ENCODE measurements around the gene FARS2. TPM values are rescaled to one million over a fixed set of nuclear protein-coding genes. Genes with fewer than 3 reads are reported as not detected.

FARS2 gene
- polyA plus RNA-seq, 1 donor from 2014 or later = 11.9 TPM

DNA sequence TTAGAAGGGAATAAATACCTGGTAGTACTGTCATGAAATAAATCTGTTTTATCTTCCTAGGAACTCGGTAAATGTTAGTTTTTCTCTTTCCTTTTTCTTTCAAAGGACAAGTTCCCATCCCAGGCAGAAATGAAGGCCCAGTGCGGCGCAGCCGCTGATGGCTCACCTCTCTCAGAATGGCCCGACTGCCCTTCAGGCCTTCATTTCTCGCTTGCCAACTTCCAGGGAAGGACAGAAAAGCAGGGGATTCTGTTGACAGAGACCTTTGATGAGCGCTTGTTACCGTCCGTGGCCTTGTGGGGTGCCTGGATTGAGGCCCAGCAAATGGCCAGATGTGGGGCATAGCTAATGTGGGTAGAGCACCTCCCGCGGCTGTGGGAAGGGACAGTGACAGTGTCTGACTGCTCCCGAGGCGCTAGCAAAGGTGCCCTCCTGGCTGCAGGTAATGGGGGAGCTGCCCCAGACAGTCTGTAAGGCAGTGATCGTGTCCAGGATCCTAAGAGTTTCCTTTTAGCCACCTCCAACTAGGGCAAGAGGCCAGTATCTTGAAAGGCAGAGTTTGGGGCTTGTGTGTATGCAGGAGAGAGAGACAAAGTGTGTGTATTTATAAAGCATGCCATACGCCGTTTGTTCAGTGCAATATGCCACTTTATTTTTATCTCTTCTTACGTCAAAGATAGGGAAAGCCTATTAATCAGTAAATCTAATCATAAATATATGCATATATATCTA, 391.3 kb downstream of the FARS2 start:
- TF ChIP-seq EZH2 (IDR thresholded peaks at IDR 0.05; ENCODE audit: borderline replicate concordance, insufficient read depth, low read length, poor library complexity, severe bottlenecking) (no peak), REST (IDR thresholded peaks at IDR 0.05; ENCODE audit: borderline replicate concordance) (no peak), MXI1 (conservative IDR thresholded peaks at IDR 0.05; ENCODE audit: poor library complexity, severe bottlenecking) (no peak), POLR2AphosphoS5 (IDR thresholded peaks at IDR 0.05) (no peak), EP300 (conservative IDR thresholded peaks at IDR 0.05; ENCODE audit: poor library complexity, severe bottlenecking) (no peak), CTCF (IDR thresholded peaks at IDR 0.05; ENCODE audit: poor library complexity, severe bottlenecking) (no peak), RAD21 (conservative IDR thresholded peaks at IDR 0.05) (no peak), TAF1 (IDR thresholded peaks at IDR 0.05; ENCODE audit: low read depth) (no peak), SMC3 (conservative IDR thresholded peaks at IDR 0.05; ENCODE audit: poor library complexity) (no peak)
- no peaks in the 10 kb centered on the region for H3K36me3 ChIP-seq (ENCODE audit: insufficient read depth, low read length)

GRCh38 chr6:5653801-5654200, 392.5 kb downstream of the FARS2 start:
- Histone ChIP-seq H3K27ac (ENCODE audit: low read length) (no peak overlapping the region), H3K9ac (ENCODE audit: low read length) (no peak overlapping the region), H3K4me2 (ENCODE audit: low read length) (no peak overlapping the region), H3F3A (ENCODE audit: insufficient read depth, low read length, poor library complexity, severe bottlenecking) (no peaks in the 10 kb centered on the region), H2AFZ (ENCODE audit: low read depth, low read length) (no peak overlapping the region), H3K9me2 (ENCODE audit: insufficient read depth, low read length) (no peaks in the 10 kb centered on the region), H3K4me3 (ENCODE audit: low read length) (no peak overlapping the region), H3K9me3 (ENCODE audit: low read length) (no peaks in the 10 kb centered on the region), H3K27me3 (ENCODE audit: insufficient read depth, low read depth, low read length) (no peaks in the 10 kb centered on the region), H4K20me1 (ENCODE audit: insufficient read depth) (no peaks in the 10 kb centered on the region), H3K36me3 (ENCODE audit: insufficient read depth, low read length) (no peaks in the 10 kb centered on the region), H3K79me2 (replicated peaks; ENCODE audit: insufficient read depth, low read length) (no peaks in the 10 kb centered on the region)
- TF ChIP-seq RAD21 (conservative IDR thresholded peaks at IDR 0.05) (no peak), REST (IDR thresholded peaks at IDR 0.05; ENCODE audit: borderline replicate concordance) (no peak), TAF1 (IDR thresholded peaks at IDR 0.05; ENCODE audit: low read depth) (no peak), MXI1 (conservative IDR thresholded peaks at IDR 0.05; ENCODE audit: poor library complexity, severe bottlenecking) (no peak), EZH2 (IDR thresholded peaks at IDR 0.05; ENCODE audit: borderline replicate concordance, insufficient read depth, low read length, poor library complexity, severe bottlenecking) (no peak), POLR2AphosphoS5 (IDR thresholded peaks at IDR 0.05) (no peak), SMC3 (conservative IDR thresholded peaks at IDR 0.05; ENCODE audit: poor library complexity) (no peak), EP300 (conservative IDR thresholded peaks at IDR 0.05; ENCODE audit: poor library complexity, severe bottlenecking) (no peak), CTCF (IDR thresholded peaks at IDR 0.05; ENCODE audit: poor library complexity, severe bottlenecking) (no peak)

More for the DNA sequence above, 391.3 kb downstream of the FARS2 start:
- Histone ChIP-seq H3F3A (ENCODE audit: insufficient read depth, low read length, poor library complexity, severe bottlenecking) (no peaks in the 10 kb centered on the region), H2AFZ (ENCODE audit: low read depth, low read length) (no peak overlapping the region), H3K27ac (ENCODE audit: low read length) (no peak overlapping the region), H3K9ac (ENCODE audit: low read length) (no peak overlapping the region), H3K9me3 (ENCODE audit: low read length) (no peaks in the 10 kb centered on the region), H3K9me2 (ENCODE audit: insufficient read depth, low read length) (no peaks in the 10 kb centered on the region), H4K20me1 (ENCODE audit: insufficient read depth) (no peaks in the 10 kb centered on the region), H3K4me2 (ENCODE audit: low read length) (no peak overlapping the region), H3K4me3 (ENCODE audit: low read length) (no peak overlapping the region), H3K79me2 (replicated peaks; ENCODE audit: insufficient read depth, low read length) (no peaks in the 10 kb centered on the region), H3K27me3 (ENCODE audit: insufficient read depth, low read depth, low read length) (no peaks in the 10 kb centered on the region)
